ENCODE data around the gene CD59.

Gene CD59

GRCh38 chr11:33724644-33725035 is 11.6 kb downstream of the CD59 start:
- TF ChIP-seq, protein P1, sequence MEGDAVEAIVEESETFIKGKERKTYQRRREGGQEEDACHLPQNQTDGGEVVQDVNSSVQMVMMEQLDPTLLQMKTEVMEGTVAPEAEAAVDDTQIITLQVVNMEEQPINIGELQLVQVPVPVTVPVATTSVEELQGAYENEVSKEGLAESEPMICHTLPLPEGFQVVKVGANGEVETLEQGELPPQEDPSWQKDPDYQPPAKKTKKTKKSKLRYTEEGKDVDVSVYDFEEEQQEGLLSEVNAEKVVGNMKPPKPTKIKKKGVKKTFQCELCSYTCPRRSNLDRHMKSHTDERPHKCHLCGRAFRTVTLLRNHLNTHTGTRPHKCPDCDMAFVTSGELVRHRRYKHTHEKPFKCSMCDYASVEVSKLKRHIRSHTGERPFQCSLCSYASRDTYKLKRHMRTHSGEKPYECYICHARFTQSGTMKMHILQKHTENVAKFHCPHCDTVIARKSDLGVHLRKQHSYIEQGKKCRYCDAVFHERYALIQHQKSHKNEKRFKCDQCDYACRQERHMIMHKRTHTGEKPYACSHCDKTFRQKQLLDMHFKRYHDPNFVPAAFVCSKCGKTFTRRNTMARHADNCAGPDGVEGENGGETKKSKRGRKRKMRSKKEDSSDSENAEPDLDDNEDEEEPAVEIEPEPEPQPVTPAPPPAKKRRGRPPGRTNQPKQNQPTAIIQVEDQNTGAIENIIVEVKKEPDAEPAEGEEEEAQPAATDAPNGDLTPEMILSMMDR (IDR thresholded peaks at IDR 0.05; ENCODE audit: insufficient read depth, low read depth, low read length, missing control alignments): no peak
- no peak overlapping the region for H3K4me3 ChIP-seq (ENCODE audit: low read depth, low read length)
- DNase-seq (ENCODE audit: low read depth): no peak

GRCh38 chr11:33723238-33723881 is 12.9 kb downstream of the CD59 start:
- TF ChIP-seq, protein P1 (IDR thresholded peaks at IDR 0.05; ENCODE audit: insufficient read depth, low read depth, low read length, missing control alignments): no peak
- no peak overlapping the region for H3K4me3 ChIP-seq (ENCODE audit: low read depth, low read length)
- no peak for DNase-seq (ENCODE audit: low read depth)

DNA sequence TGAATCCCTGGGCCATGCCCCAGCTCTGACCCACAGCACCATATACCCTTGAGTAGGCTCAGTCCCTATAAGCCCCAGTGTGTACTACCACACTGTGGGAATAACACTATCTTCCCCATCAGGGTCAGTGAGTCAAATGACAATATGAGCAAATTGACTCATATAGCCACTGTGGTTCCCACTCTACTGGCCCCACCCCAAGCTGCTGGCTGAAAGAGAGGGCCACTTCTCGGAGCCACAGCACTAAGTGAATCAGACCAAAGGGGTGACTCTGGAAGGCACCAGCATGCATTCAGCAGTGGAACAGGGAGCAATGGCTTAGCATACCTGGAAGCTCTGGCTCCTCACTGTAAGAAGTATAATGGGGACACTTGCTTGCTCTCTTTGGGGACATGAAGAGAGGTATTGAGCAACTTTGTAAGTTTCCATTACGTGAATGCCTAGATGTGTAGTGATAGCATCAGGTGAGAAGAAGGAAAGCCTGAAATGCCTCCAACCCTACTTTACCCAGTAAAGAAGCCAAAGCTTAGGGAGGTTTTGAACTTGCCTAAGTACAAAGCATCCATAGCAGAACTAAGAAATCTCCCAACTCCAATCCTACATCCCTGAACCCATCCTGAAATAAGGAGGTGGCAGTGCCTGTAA is 13.5 kb downstream of the CD59 start:
- H3K4me3 ChIP-seq (ENCODE audit: low read depth, low read length): no peak overlapping the region
- peak; percentile 64 for DNase-seq (ENCODE audit: low read depth)
- TF ChIP-seq, protein P1 (IDR thresholded peaks at IDR 0.05; ENCODE audit: insufficient read depth, low read depth, low read length, missing control alignments): no peak

GRCh38 chr11:33721984-33722383 is 14.2 kb downstream of the CD59 start:
- TF ChIP-seq, protein P1 (IDR thresholded peaks at IDR 0.05; ENCODE audit: insufficient read depth, low read depth, low read length, missing control alignments): no peak
- DNase-seq (ENCODE audit: low read depth): no peak
- no peak overlapping the region for H3K4me3 ChIP-seq (ENCODE audit: low read depth, low read length)

GRCh38 chr11:33721426-33721825 is 14.8 kb downstream of the CD59 start:
- H3K4me3 ChIP-seq (ENCODE audit: low read depth, low read length): no peak overlapping the region
- no peak for DNase-seq (ENCODE audit: low read depth)
- TF ChIP-seq, protein P1 (IDR thresholded peaks at IDR 0.05; ENCODE audit: insufficient read depth, low read depth, low read length, missing control alignments): no peak

DNA sequence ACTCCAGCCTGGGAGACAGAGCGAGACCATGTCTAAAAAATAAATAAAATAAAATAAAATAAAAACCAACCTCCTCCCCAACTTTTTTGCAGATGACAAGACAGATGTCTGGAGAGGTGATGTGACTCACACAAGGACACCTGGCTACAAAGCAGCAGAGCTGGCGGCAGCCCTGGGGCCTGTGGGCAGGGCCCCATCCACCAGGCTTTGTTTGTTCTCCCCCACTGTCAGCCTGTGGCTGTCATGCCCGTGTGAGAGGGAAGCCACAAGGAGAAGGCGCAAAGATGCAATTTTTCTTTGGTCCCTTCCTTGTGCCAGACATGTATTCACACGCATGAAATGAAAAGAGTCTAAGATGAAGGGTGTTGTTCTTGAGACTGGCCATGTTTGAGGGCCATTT is 16.6 kb downstream of the CD59 start:
- no peak overlapping the region for H3K4me3 ChIP-seq (ENCODE audit: low read depth, low read length)
- TF ChIP-seq, protein P1 (IDR thresholded peaks at IDR 0.05; ENCODE audit: insufficient read depth, low read depth, low read length, missing control alignments): no peak
- DNase-seq (ENCODE audit: low read depth): no peak

DNA sequence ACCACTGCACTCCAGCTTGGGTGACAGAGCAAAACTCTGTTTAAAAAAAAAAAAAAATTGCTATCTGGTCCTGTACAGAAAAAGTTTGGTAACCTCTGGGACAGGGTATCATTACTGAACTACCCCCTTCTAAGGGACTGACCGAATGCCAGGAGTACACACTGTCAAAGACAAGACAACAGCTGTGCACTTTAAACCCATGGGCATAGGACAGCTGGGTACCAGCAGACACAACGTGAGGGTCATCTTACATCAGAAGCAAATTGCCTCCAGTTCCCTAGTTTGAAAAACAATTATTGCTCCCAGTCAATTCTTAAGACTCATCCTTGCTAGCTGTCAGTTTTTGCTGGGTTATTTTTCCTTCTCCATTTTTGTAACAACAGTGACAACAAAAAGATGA is 17.8 kb downstream of the CD59 start:
- DNase-seq (ENCODE audit: low read depth): no peak
- TF ChIP-seq, protein P1 (IDR thresholded peaks at IDR 0.05; ENCODE audit: insufficient read depth, low read depth, low read length, missing control alignments): no peak

More for the DNA sequence above, 17.8 kb downstream of the CD59 start:
- H3K4me3 ChIP-seq (ENCODE audit: low read depth, low read length): no peak overlapping the region

Data from GM12865 (cell line).